ENCODE measurements around the gene LRRC7. TPM values are rescaled to one million over a fixed set of nuclear protein-coding genes. Genes with fewer than 3 reads are reported as not detected.

LRRC7 gene
- total RNA-seq, 1 donor from 2014 or later: 7.8 TPM

DNA sequence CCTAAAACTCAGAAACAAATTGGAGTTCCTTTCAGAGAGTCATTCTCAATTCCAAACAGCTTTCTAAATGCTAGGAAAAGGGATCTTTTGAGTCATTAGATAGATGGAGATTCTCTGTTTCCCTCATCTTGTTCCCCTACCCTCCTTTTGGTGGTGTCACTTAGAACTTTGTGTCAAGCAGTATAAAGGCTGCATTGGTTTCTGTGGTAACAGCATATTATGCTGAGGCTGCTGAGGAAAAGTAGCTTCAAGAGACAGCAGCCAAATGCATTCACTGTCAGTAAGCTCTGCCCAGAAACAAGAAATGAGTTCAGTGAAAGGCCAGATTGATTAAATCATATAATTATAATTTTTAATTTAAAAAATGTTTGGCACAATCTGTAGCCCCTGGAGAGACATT lies 493.5 kb downstream of the LRRC7 start:
- Mint-ChIP-seq H3K27ac (no peak overlapping the region), H3K4me3 (ENCODE audit: low read depth) (no peak overlapping the region), H3K9me3 (ENCODE audit: low read depth) (no peaks in the 10 kb centered on the region)

DNA sequence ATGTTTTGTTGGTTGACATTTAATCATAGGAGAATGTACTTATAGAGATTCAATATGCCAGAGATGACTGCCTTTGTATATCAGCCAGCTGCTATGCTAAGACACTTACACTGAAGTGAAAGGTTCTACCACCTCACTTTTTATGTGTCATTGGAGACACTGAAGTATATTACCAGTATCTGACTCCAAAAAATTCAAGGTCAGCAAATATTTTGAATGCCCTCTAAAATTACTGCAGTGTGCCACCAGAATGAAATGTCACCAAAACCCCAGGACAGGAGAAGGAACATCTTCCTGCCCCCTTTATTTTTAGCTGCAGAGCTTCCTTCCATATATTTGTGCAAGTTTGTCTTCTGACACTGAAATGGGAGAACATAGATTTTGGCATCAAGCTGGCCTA lies 496.1 kb downstream of the LRRC7 start:
- no peak for DNase-seq (ENCODE audit: low spot score, unreplicated experiment)
- Mint-ChIP-seq H3K27ac (no peak overlapping the region), H3K4me3 (ENCODE audit: low read depth) (no peak overlapping the region), H3K9me3 (ENCODE audit: low read depth) (peaks cover 4% of the 10 kb centered on the region), H3K27me3 (no peaks in the 10 kb centered on the region), H3K36me3 (ENCODE audit: insufficient read depth) (no peaks in the 10 kb centered on the region), H3K4me1 (ENCODE audit: low read depth) (no peaks in the 10 kb centered on the region)
- TF ChIP-seq, protein P1, sequence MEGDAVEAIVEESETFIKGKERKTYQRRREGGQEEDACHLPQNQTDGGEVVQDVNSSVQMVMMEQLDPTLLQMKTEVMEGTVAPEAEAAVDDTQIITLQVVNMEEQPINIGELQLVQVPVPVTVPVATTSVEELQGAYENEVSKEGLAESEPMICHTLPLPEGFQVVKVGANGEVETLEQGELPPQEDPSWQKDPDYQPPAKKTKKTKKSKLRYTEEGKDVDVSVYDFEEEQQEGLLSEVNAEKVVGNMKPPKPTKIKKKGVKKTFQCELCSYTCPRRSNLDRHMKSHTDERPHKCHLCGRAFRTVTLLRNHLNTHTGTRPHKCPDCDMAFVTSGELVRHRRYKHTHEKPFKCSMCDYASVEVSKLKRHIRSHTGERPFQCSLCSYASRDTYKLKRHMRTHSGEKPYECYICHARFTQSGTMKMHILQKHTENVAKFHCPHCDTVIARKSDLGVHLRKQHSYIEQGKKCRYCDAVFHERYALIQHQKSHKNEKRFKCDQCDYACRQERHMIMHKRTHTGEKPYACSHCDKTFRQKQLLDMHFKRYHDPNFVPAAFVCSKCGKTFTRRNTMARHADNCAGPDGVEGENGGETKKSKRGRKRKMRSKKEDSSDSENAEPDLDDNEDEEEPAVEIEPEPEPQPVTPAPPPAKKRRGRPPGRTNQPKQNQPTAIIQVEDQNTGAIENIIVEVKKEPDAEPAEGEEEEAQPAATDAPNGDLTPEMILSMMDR (IDR thresholded peaks at IDR 0.05; ENCODE audit: unreplicated experiment): no peak

More for the DNA sequence above, 493.5 kb downstream of the LRRC7 start:
- H3K36me3 Mint-ChIP-seq (ENCODE audit: insufficient read depth): no peaks in the 10 kb centered on the region
- H3K4me1 Mint-ChIP-seq (ENCODE audit: low read depth): no peaks in the 10 kb centered on the region
- no peaks in the 10 kb centered on the region for H3K27me3 Mint-ChIP-seq
- TF ChIP-seq, protein P1 (IDR thresholded peaks at IDR 0.05; ENCODE audit: unreplicated experiment): no peak
- no peak for DNase-seq (ENCODE audit: low spot score, unreplicated experiment)

DNA sequence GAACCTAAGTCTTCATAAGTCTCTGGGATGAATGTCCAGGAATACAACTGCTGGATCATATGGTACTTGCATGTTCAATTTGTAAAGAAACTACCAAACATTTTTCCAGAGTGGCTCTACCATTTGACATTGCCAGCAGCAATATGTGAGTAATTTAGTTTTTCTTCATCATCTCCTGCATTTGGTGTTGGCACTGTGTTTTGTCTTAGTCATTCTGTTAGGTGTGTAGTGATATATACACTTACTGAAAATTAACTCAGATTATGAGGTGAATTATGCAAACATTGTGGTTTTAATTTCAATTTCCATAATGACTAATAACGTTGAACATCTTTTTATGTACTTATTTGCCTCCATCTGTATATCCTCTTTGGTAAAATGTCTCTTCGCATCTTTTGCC lies 499.0 kb downstream of the LRRC7 start:
- no peak for DNase-seq (ENCODE audit: low spot score, unreplicated experiment)
- H3K27me3 Mint-ChIP-seq: no peaks in the 10 kb centered on the region
- H3K4me1 Mint-ChIP-seq (ENCODE audit: low read depth): no peaks in the 10 kb centered on the region
- H3K4me3 Mint-ChIP-seq (ENCODE audit: low read depth): no peak overlapping the region
- TF ChIP-seq, protein P1 (IDR thresholded peaks at IDR 0.05; ENCODE audit: unreplicated experiment): no peak
- H3K9me3 Mint-ChIP-seq (ENCODE audit: low read depth): peaks cover 4% of the 10 kb centered on the region
- H3K36me3 Mint-ChIP-seq (ENCODE audit: insufficient read depth): no peaks in the 10 kb centered on the region
- H3K27ac Mint-ChIP-seq: no peak overlapping the region

DNA sequence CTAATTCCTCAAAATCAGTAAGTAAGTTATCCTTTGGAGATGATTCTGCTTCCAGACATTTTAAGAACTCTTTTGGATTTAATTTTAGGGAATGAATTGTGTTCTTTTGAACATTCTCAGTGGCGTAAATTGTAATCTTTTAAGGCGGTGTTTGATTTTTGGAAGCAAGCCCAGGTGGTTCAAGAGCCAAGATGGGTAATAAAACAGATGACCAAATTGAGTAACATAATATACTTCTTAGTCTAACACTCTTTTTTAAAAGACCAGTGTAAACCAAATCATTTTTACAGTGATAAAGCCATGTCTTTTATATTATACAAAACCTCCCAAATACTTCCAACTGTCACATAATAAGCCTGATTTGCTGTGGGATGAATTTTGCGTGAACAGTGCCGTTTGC lies 503.9 kb downstream of the LRRC7 start:
- H3K9me3 Mint-ChIP-seq (ENCODE audit: low read depth): peaks cover 3% of the 10 kb centered on the region
- DNase-seq (ENCODE audit: low spot score, unreplicated experiment): no peak
- H3K4me1 Mint-ChIP-seq (ENCODE audit: low read depth): no peaks in the 10 kb centered on the region
- no peak overlapping the region for H3K27ac Mint-ChIP-seq
- H3K4me3 Mint-ChIP-seq (ENCODE audit: low read depth): no peak overlapping the region
- TF ChIP-seq, protein P1 (IDR thresholded peaks at IDR 0.05; ENCODE audit: unreplicated experiment): no peak
- H3K36me3 Mint-ChIP-seq (ENCODE audit: insufficient read depth): no peaks in the 10 kb centered on the region
- no peaks in the 10 kb centered on the region for H3K27me3 Mint-ChIP-seq

DNA sequence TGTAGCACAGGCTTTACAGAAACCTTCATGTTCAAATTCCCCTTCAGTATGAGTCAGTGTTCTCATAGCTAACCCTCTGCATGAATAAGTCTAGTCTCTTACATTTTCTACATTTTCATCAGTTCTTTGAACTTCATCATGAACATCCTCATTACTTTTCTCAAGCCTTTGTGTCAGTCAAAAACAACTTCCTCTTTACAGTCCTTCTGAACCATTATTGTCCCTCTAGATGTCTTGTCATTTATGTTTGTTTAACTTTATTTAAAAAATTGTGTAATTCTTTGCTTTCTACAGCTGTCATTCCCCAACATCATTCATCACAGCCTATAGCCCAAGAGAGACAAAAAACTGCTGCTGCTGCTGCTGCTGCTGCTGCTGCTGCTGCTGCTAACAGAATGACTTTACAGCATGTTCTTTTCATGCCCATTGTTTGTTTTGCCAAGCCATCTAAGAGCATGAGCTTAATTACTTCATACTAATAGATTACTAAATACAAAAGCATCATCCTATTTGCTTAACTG lies 504.6 kb downstream of the LRRC7 start:
- no peak overlapping the region for H3K27ac Mint-ChIP-seq
- TF ChIP-seq, protein P1 (IDR thresholded peaks at IDR 0.05; ENCODE audit: unreplicated experiment): no peak
- H3K27me3 Mint-ChIP-seq: no peaks in the 10 kb centered on the region
- no peaks in the 10 kb centered on the region for H3K9me3 Mint-ChIP-seq (ENCODE audit: low read depth)
- H3K4me1 Mint-ChIP-seq (ENCODE audit: low read depth): no peaks in the 10 kb centered on the region
- no peak for DNase-seq (ENCODE audit: low spot score, unreplicated experiment)
- no peaks in the 10 kb centered on the region for H3K36me3 Mint-ChIP-seq (ENCODE audit: insufficient read depth)
- no peak overlapping the region for H3K4me3 Mint-ChIP-seq (ENCODE audit: low read depth)

Data from progenitor cell of endocrine pancreas (in vitro differentiated cells).